Stomach (tissue), 9 donors: ENCODE measurements around the gene HOGA1. TPM values are rescaled to one million over a fixed set of nuclear protein-coding genes. Genes with fewer than 3 reads are reported as not detected.

Experiments used
- DNase-seq, 2 donors: peaks; one replicate each; pipeline versions ENCODE4 v3.0.0 to v3.0.0-alpha.2; 2013 to 2019
- H3K27ac ChIP-seq, 5 donors: fragments of 200-600 bp in 4 of 5; sonication (generic) in 4 of 5; one replicate each; pipeline ENCODE4 v1.5.1; 2013 to 2019; ENCODE audit warnings: mild to moderate bottlenecking in 1 of 5, moderate library complexity in 1 of 5
- H3K27me3 ChIP-seq, 3 donors: fragments of 200-600 bp; sonication (generic); one replicate each; pipeline ENCODE4 v1.5.1; 2017 to 2019; ENCODE audit warnings: mixed run types in 1 of 3
- H3K36me3 ChIP-seq, 4 donors: fragments of 200-600 bp; sonication (generic); 1 replicate in 3 of 4; 2 replicates in 1 of 4; pipeline ENCODE4 v1.5.1; 2016 to 2019
- H3K4me1 ChIP-seq, 4 donors: fragments of 200-600 bp; sonication (generic); one replicate each; pipeline ENCODE4 v1.5.1; 2016 to 2019
- H3K4me3 ChIP-seq, 4 donors: fragments of 200-600 bp; sonication (generic) in 3 of 4; one replicate each; pipeline ENCODE4 v1.5.1; 2016 to 2019; ENCODE audit warnings: mild to moderate bottlenecking in 1 of 4
- H3K9me3 ChIP-seq, 4 donors: fragments of 200-600 bp; sonication (generic); one replicate each; pipeline ENCODE4 v1.5.1; 2016 to 2019
- EP300 ChIP-seq: sonication (generic); formaldehyde crosslinking; IDR thresholded peaks from one replicate; pipeline ENCODE4 v1.6.1; 2017; ENCODE audit warnings: antibody characterized with exemption
- POLR2A ChIP-seq, 4 donors: fragments of 450-650 bp; IDR thresholded peaks; one replicate each; pipeline ENCODE4 v1.6.1; 2016; ENCODE audit warnings: antibody characterized with exemption in 4 of 4, control low read depth in 2 of 4, mild to moderate bottlenecking in 1 of 4, moderate library complexity in 1 of 4
- POLR2AphosphoS5 ChIP-seq, 3 donors: sonication (generic); formaldehyde crosslinking; IDR thresholded peaks; one replicate each; pipeline ENCODE4 v1.6.1; 2016; ENCODE audit warnings: antibody characterized with exemption in 3 of 3
- WGBS, 5 donors: extraction: QIAGEN DNeasy Blood & Tissue Kit in 3 of 5; methylation state at CpG; one replicate each; pipeline versions ENCODE4 v1.1.5 to v1.1.7; 2013 to 2018; 5-methylcytosine and 5-hydroxymethylcytosine counted together
- intact Hi-C: fragments of 100-400 bp; cut with DNase I; formaldehyde crosslinking; loops from one replicate; pipeline ENCODE4 v1.15.1; 2023; ENCODE audit warnings: low total_unique reads
- polyA plus RNA-seq, 3 donors: library from polyadenylated mRNA; stranded (reverse); fragments of 200-250 nt; gene quantifications; one replicate each; pipeline ENCODE4 v1.2.3, GENCODE V29; 2013
- total RNA-seq, 5 donors: library from RNA; depleted of rRNA; stranded (reverse); fragments of >200 nt; gene quantifications; one replicate each; pipeline versions ENCODE4 v1.1.0 to v1.2.3, GENCODE V29; 2014 to 2016
- TF ChIP-seq, protein P1 (sequence below), 7 experiments: fragments of 450-650 bp in 4 of 7; fragments of 200-600 bp in 3 of 7; sonication (generic) in 3 of 7; IDR thresholded peaks; one replicate each; pipeline ENCODE4 v1.5.1; 2016 to 2019; ENCODE audit warnings: antibody characterized with exemption in 7 of 7, control low read depth in 2 of 7, mild to moderate bottlenecking in 1 of 7
- donor health status: healthy with polysubstance abuse.
- donor health status: Bipolar disorder and iron deficiency.
- donor health status: healthy.

The HOGA1 gene
- total and polyA plus RNA-seq, 8 donors = 0.38 TPM; not detected in 7

DNA sequence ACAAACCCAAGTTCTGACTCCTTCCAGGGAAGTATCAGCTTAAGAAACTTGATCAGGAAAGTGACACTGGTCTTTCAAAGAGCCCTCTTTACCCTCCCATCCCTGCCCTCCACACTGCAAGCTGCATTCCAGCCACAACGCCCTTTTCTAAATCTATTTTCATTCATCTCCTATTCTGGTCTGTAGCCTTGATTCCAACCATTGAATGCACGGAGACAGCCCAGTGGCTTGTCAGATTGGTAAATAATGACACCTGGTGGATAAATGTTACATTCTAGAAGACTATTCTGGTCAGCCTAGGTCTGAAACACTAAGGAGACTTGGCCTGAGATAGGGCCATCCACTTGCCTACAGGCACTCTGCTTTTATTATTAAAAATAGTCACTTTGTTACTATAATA, 28.2 kb downstream of the HOGA1 start:
- Histone ChIP-seq H3K4me1 (no peaks in the 10 kb centered on the region), H3K36me3 (peaks cover 0 to 25% (median 14%) of the 10 kb centered on the region in 4 donors), H3K27ac (no peak overlapping the region), H3K4me3 (no peak overlapping the region), H3K9me3 (no peaks in the 10 kb centered on the region), H3K27me3 (no peaks in the 10 kb centered on the region)
- peak in 1 of 2 donors; percentile 63 for DNase-seq
- intact Hi-C loops = no loop called here
- 28 to 37% (median 33%) methylated on average over 2 of the region's 2 CpGs for WGBS, 5 donors
- TF ChIP-seq POLR2AphosphoS5 (IDR thresholded peaks at IDR 0.05) (no peak), EP300 (no peak)
- TF ChIP-seq, protein P1, sequence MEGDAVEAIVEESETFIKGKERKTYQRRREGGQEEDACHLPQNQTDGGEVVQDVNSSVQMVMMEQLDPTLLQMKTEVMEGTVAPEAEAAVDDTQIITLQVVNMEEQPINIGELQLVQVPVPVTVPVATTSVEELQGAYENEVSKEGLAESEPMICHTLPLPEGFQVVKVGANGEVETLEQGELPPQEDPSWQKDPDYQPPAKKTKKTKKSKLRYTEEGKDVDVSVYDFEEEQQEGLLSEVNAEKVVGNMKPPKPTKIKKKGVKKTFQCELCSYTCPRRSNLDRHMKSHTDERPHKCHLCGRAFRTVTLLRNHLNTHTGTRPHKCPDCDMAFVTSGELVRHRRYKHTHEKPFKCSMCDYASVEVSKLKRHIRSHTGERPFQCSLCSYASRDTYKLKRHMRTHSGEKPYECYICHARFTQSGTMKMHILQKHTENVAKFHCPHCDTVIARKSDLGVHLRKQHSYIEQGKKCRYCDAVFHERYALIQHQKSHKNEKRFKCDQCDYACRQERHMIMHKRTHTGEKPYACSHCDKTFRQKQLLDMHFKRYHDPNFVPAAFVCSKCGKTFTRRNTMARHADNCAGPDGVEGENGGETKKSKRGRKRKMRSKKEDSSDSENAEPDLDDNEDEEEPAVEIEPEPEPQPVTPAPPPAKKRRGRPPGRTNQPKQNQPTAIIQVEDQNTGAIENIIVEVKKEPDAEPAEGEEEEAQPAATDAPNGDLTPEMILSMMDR (IDR thresholded peaks at IDR 0.05) = peak in 3 of 7 experiments; percentile 16 to 42 (median 18)

DNA sequence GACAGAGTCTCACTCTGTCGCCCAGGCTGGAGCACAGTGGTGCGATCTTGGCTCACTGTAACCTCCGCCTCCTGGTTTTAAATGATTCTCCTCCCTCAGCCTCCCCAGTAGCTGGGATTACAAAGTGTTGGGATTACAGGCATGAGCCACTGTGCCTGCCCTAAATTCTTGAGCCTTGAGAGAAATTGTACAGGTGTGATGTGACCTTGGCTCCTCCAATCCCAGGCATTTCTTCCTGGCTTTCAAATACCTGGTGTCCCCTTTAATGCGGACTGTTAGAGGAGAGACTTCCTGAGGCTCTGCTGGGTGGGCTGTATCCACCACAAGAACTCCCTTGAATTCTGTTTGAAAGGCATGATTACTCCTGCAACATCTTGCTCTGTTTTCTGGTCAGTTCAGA, 34.1 kb downstream of the HOGA1 start:
- Histone ChIP-seq H3K27me3 (no peaks in the 10 kb centered on the region), H3K9me3 (no peaks in the 10 kb centered on the region), H3K4me1 (no peaks in the 10 kb centered on the region), H3K36me3 (peaks cover 0 to 32% (median 14%) of the 10 kb centered on the region in 4 donors), H3K4me3 (no peak overlapping the region), H3K27ac (no peak overlapping the region)
- no peak for DNase-seq
- 87 to 99% (median 97%) methylated on average over 4 of the region's 4 CpGs for WGBS, 5 donors
- intact Hi-C loops = no loop called here
- no peak for TF ChIP-seq EP300
- TF ChIP-seq, protein P1 (IDR thresholded peaks at IDR 0.05) = no peak
- TF ChIP-seq POLR2AphosphoS5 (IDR thresholded peaks at IDR 0.05) = no peak
- TF ChIP-seq POLR2A (IDR thresholded peaks at IDR 0.05) = no peak

DNA sequence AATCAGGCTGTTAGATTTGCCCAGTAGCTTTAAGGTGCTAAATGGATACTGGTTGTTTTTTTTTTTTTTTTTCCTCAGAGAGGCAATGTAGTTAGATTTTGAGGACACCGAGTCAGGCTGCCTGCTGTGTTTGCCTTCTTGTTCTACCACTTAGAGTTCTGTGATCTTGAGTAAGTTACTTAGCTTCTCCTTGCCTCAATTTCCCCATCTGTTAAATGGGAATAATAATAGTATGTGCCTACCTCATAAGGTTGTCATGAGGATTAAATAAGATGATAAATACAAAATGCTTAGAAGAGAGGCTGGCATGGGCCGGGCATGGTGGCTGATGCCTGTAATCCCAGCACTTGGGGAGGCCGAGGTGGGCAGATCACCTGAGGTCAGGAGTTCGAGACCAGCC, 34.5 kb downstream of the HOGA1 start:
- 95 to 99% (median 99%) methylated on average over 4 of the region's 4 CpGs for WGBS, 5 donors
- H3K9me3 ChIP-seq = no peaks in the 10 kb centered on the region
- intact Hi-C loops = no loop called here
- H3K27me3 ChIP-seq = no peaks in the 10 kb centered on the region
- H3K27ac ChIP-seq = no peak overlapping the region
- H3K4me1 ChIP-seq = no peaks in the 10 kb centered on the region
- H3K36me3 ChIP-seq = peaks cover 0 to 32% (median 14%) of the 10 kb centered on the region in 4 donors
- TF ChIP-seq, protein P1 (IDR thresholded peaks at IDR 0.05) = no peak
- TF ChIP-seq EP300 (no peak), POLR2A (IDR thresholded peaks at IDR 0.05) (no peak), POLR2AphosphoS5 (IDR thresholded peaks at IDR 0.05) (no peak)
- no peak overlapping the region for H3K4me3 ChIP-seq
- DNase-seq = no peak

DNA sequence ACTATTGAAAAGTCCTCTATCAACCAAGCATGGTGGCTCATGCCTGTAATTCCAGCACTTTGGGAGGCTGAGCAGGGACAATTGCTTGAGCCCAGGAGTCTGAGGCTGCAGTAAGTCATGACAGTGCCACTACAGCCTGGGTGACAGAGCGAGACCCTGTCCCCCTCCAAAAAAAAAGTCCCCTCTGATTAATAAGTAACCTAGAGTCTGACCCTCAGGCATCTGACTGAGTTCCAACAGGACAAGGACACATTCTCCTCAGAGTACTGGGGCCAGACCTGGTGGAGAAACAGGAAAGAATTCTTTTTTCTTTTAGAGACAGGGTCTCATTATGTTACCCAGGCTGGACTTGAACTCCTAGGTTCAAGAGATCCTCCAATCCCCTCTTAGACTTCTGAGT, 39.1 kb downstream of the HOGA1 start:
- no peak for DNase-seq
- WGBS, 5 donors = 85 to 100% (median 90%) methylated on average over 1 of the region's 1 CpG
- no peak overlapping the region for H3K27ac ChIP-seq

More for the DNA sequence above, 39.1 kb downstream of the HOGA1 start:
- H3K4me3 ChIP-seq = no peak overlapping the region
- H3K9me3 ChIP-seq = no peaks in the 10 kb centered on the region
- no peaks in the 10 kb centered on the region for H3K27me3 ChIP-seq
- no peaks in the 10 kb centered on the region for H3K4me1 ChIP-seq
- no peak for TF ChIP-seq EP300
- no peak for TF ChIP-seq POLR2AphosphoS5 (IDR thresholded peaks at IDR 0.05)
- TF ChIP-seq, protein P1 (IDR thresholded peaks at IDR 0.05) = no peak
- TF ChIP-seq POLR2A (IDR thresholded peaks at IDR 0.05) = no peak
- intact Hi-C loops = no loop called here
- H3K36me3 ChIP-seq = peaks cover 0 to 8% (median 0%) of the 10 kb centered on the region in 4 donors
